NCI-H2029 treated with DMSO at 0.1 percent for 48 hours (cell line): Measurements from ENCODE around the gene RNF148.

Experiments
- DNase-seq: peaks from one replicate; lab custom pipeline; 2025; lab: John Stamatoyannopoulos, UW

Gene RNF148

GRCh38 chr7:122702872-122703510 is at the start of gene RNF148:
TSS of gene RNF148 (minus strand) at chr7:122702922. CDS start at chr7:122702750, 172 bp downstream.
- no peak for DNase-seq

- DNase-seq = no peak
These were observed 47.7 kb upstream of the RNF148 start for GRCh38 chr7:122750389-122750788.

- no peak for DNase-seq
These were observed 45.5 kb upstream of the RNF148 start for GRCh38 chr7:122748195-122748594.

GRCh38 chr7:122746948-122747347 is 44.2 kb upstream of the RNF148 start:
- DNase-seq = no peak

- no peak for DNase-seq
These were observed 40.5 kb upstream of the RNF148 start for GRCh38 chr7:122743211-122743610.

- no peak for DNase-seq
These were observed 36.2 kb upstream of the RNF148 start for GRCh38 chr7:122738947-122739346.

- DNase-seq = no peak
These were observed 33.5 kb upstream of the RNF148 start for GRCh38 chr7:122736183-122736582.

- no peak for DNase-seq
These were observed 25.0 kb upstream of the RNF148 start for GRCh38 chr7:122727759-122728158.

- DNase-seq = no peak
These were observed 24.6 kb upstream of the RNF148 start for GRCh38 chr7:122727354-122727753.

- no peak for DNase-seq
These were observed 24.2 kb upstream of the RNF148 start for GRCh38 chr7:122726881-122727280.

- no peak for DNase-seq
These were observed 21.6 kb upstream of the RNF148 start for GRCh38 chr7:122724366-122724765.

- DNase-seq = no peak
These were observed 16.4 kb upstream of the RNF148 start for GRCh38 chr7:122719010-122719578.

- DNase-seq = no peak
These were observed 14.8 kb upstream of the RNF148 start for GRCh38 chr7:122717356-122718089.

- no peak for DNase-seq
These were observed 12.5 kb upstream of the RNF148 start for GRCh38 chr7:122715183-122715582.

GRCh38 chr7:122710916-122711315 is 8.2 kb upstream of the RNF148 start:
- no peak for DNase-seq

GRCh38 chr7:122709930-122710646 is 7.4 kb upstream of the RNF148 start:
- DNase-seq = no peak

- DNase-seq = no peak
These were observed 4.1 kb upstream of the RNF148 start for GRCh38 chr7:122706836-122707235.

- no peak for DNase-seq
These were observed 3.7 kb downstream of the RNF148 start, which contains the start of gene RNF133 for GRCh38 chr7:122699017-122699416. TSS of gene RNF133 (minus strand) at chr7:122699117. CDS start at chr7:122698918, 199 bp downstream.

- no peak for DNase-seq
These were observed 6.9 kb downstream of the RNF148 start for GRCh38 chr7:122695816-122696215.

- DNase-seq = no peak
These were observed 8.0 kb downstream of the RNF148 start for GRCh38 chr7:122694697-122695096.

- no peak for DNase-seq
These were observed 9.9 kb downstream of the RNF148 start for GRCh38 chr7:122692769-122693309.

- DNase-seq = no peak
These were observed 11.0 kb downstream of the RNF148 start for GRCh38 chr7:122691569-122692235.
